HCT116 (cell line): Measurements from ENCODE around the gene DHX40. TPM values are rescaled to one million over a fixed set of nuclear protein-coding genes. Genes with fewer than 3 reads are reported as not detected.

Experiments used
- ATAC-seq: fragments of 200-7000 bp; cut with Tn5 transposase; 2 replicates; pipeline ENCODE4 v1.9.1; 2020; ENCODE audit warnings: mild to moderate bottlenecking, moderate library complexity
- BruUV-seq: library from RNA; stranded (reverse); fragments of 400-500 nt; replicated peaks from 2 replicates; lab custom pipeline; 2021; lab: Mats Ljungman, UMichigan
- CTCF ChIA-PET: fragments of 300-600 bp; sonication (Branson Sonifier 250); formaldehyde crosslinking; loops from one replicate; lab custom pipeline; 2021; ENCODE audit warnings: antibody characterized with exemption; lab: Charles Lee
- POLR2A ChIA-PET: fragments of 300-600, 350-600 bp; sonication (Branson Sonifier 250); formaldehyde crosslinking; loops from one replicate; lab custom pipeline; 2021; ENCODE audit warnings: antibody characterized with exemption; lab: Charles Lee
- RAD21 ChIA-PET, 2 experiments: fragments of 300-600 bp; sonication (Branson Sonifier 250); formaldehyde crosslinking; loops; one replicate each; lab custom pipeline; 2023; ENCODE audit warnings: low total read pairs in 2 of 2; ENCODE audit not compliant: uncharacterized antibody in 2 of 2, unreplicated experiment in 2 of 2, low non-redundant PET in 1 of 2; lab: Charles Lee
- DNase-seq: peaks from one replicate; pipeline ENCODE4 v3.0.0-alpha.2; 2010; ENCODE audit warnings: low read depth, low spot score
- H2AFZ ChIP-seq: fragments of 200-600 bp; shearing (Covaris generic), sonication (generic); 2 replicates; pipeline ENCODE4 v1.6.1; 2017; ENCODE audit warnings: low read depth, mixed run types, mixed read lengths, antibody characterized with exemption, low read length; ENCODE audit not compliant: poor library complexity, severe bottlenecking
- H3K27ac ChIP-seq: 2 replicates; pipeline ENCODE4 v1.5.1; 2012; ENCODE audit warnings: low read depth, low read length
- H3K27me3 ChIP-seq: fragments of 200-600 bp; sonication (generic); 2 replicates; pipeline ENCODE4 v1.6.1; 2016; ENCODE audit warnings: mixed run types, low read length, mixed read lengths; ENCODE audit not compliant: insufficient read depth
- H3K36me3 ChIP-seq, 2 experiments: fragments of 200-500 bp in 1 of 2; fragments of 200-600 bp in 1 of 2; sonication (Bioruptor generic) in 1 of 2; sonication (generic) in 1 of 2; 2 replicates each; pipeline versions ENCODE4 v1.5.1 to v1.6.1; 2014 to 2016; ENCODE audit warnings: low read length in 2 of 2, inconsistent platforms in 1 of 2, mixed read lengths in 1 of 2, mixed run types in 1 of 2; ENCODE audit not compliant: insufficient read depth in 2 of 2, control insufficient read depth in 1 of 2
- H3K4me1 ChIP-seq, 2 experiments: fragments of 200-600 bp in 1 of 2; sonication (generic) in 1 of 2; 2 replicates each; pipeline versions ENCODE4 v1.5.1 to v1.6.1; 2012 to 2017; ENCODE audit warnings: low read length in 2 of 2, inconsistent platforms in 1 of 2, mild to moderate bottlenecking in 1 of 2, mixed read lengths in 1 of 2, mixed run types in 1 of 2, moderate library complexity in 1 of 2; ENCODE audit not compliant: insufficient read depth in 2 of 2, control insufficient read depth in 1 of 2
- H3K4me2 ChIP-seq: fragments of 200-600 bp; sonication (generic); 2 replicates; pipeline ENCODE4 v1.6.1; 2017; ENCODE audit warnings: mixed run types, low read length, mixed read lengths
- H3K4me3 ChIP-seq, 2 experiments: fragments of 200-600 bp in 1 of 2; sonication (generic) in 1 of 2; replicated peaks in 1 of 2; 2 replicates each; pipeline ENCODE4 v1.5.1; 2011 to 2016; ENCODE audit warnings: low read length in 2 of 2, control low read depth in 1 of 2, low read depth in 1 of 2, mild to moderate bottlenecking in 1 of 2, mixed read lengths in 1 of 2, mixed run types in 1 of 2
- H3K79me2 ChIP-seq: fragments of 200-600 bp; sonication (generic); 2 replicates; pipeline ENCODE4 v1.6.1; 2017; ENCODE audit warnings: mild to moderate bottlenecking, mixed run types, low read length, moderate library complexity, mixed read lengths; ENCODE audit not compliant: insufficient read depth
- H3K9ac ChIP-seq: fragments of 200-600 bp; sonication (generic); 2 replicates; pipeline ENCODE4 v1.6.1; 2016; ENCODE audit warnings: low read length, mixed read lengths
- H3K9me2 ChIP-seq: fragments of 200-600 bp; sonication (generic), shearing (Covaris generic); 2 replicates; pipeline ENCODE4 v1.6.1; 2017; ENCODE audit warnings: mixed run types, mild to moderate bottlenecking, moderate library complexity; ENCODE audit not compliant: insufficient read depth
- H3K9me3 ChIP-seq, 2 experiments: fragments of 200-500 bp in 1 of 2; fragments of 200-600 bp in 1 of 2; sonication (Bioruptor generic) in 1 of 2; sonication (generic) in 1 of 2; 2 replicates each; pipeline ENCODE4 v1.6.1; 2014 to 2017; ENCODE audit warnings: low read length in 2 of 2, mixed read lengths in 2 of 2, inconsistent platforms in 1 of 2, low read depth in 1 of 2, mild to moderate bottlenecking in 1 of 2, mixed run types in 1 of 2, moderate library complexity in 1 of 2; ENCODE audit not compliant: control insufficient read depth in 1 of 2, insufficient read depth in 1 of 2
- H4K20me1 ChIP-seq: fragments of 200-600 bp; sonication (generic), shearing (Covaris generic); 2 replicates; pipeline ENCODE4 v1.6.1; 2017; ENCODE audit warnings: mixed run types, mild to moderate bottlenecking, moderate library complexity; ENCODE audit not compliant: insufficient read depth
- EGR1 ChIP-seq: IDR thresholded peaks from 2 replicates; pipeline ENCODE4 v1.6.1; 2012; ENCODE audit warnings: low read depth
- EZH2 ChIP-seq: fragments of 200-600 bp; sonication (generic); IDR thresholded peaks from 2 replicates; pipeline ENCODE4 v1.6.1; 2017; ENCODE audit warnings: antibody characterized with exemption, mixed run types
- EZH2phosphoT487 ChIP-seq: fragments of 200-600 bp; IDR thresholded peaks from 2 replicates; pipeline ENCODE4 v1.6.1; 2018; ENCODE audit warnings: antibody characterized with exemption, borderline replicate concordance
- JUND ChIP-seq: IDR thresholded peaks from 2 replicates; pipeline ENCODE4 v1.6.1; 2012
- POLR2A ChIP-seq: IDR thresholded peaks from 2 replicates; pipeline ENCODE4 v1.7.0; 2011; ENCODE audit warnings: borderline replicate concordance; ENCODE audit not compliant: insufficient read depth, insufficient read length; ENCODE audit errors: extremely low read depth
- RAD21 ChIP-seq: IDR thresholded peaks from 2 replicates; pipeline ENCODE4 v1.6.1; 2012; ENCODE audit warnings: low read depth, mild to moderate bottlenecking
- SRF ChIP-seq: IDR thresholded peaks from 2 replicates; pipeline ENCODE4 v1.6.1; 2012; ENCODE audit warnings: low read depth
- TCF7L2 ChIP-seq: IDR thresholded peaks from 2 replicates; pipeline ENCODE4 v1.7.0; 2011; ENCODE audit warnings: borderline replicate concordance, inconsistent platforms; ENCODE audit not compliant: insufficient read depth, insufficient read length; ENCODE audit errors: extremely low read depth
- YY1 ChIP-seq: IDR thresholded peaks from 2 replicates; pipeline ENCODE4 v1.6.1; 2011; ENCODE audit warnings: low read length, low read depth, moderate library complexity, mild to moderate bottlenecking; ENCODE audit not compliant: insufficient replicate concordance; ENCODE audit errors: extremely low read depth
- ZFX ChIP-seq: fragments of 450-650 bp; IDR thresholded peaks from 2 replicates; pipeline ENCODE4 v1.6.1; 2017
- intact Hi-C: fragments of 100-400 bp; cut with micrococcal nuclease; formaldehyde crosslinking; loops from 2 replicates; pipeline ENCODE4 v1.10.0; 2022
- total RNA-seq: library from RNA; stranded (reverse); gene quantifications from one replicate; pipeline ENCODE4 v1.2.1, GENCODE V29; 2021; ENCODE audit not compliant: unreplicated experiment
- TF ChIP-seq, protein P1 (sequence below): IDR thresholded peaks from 2 replicates; pipeline ENCODE4 v1.6.1; 2011; ENCODE audit warnings: mild to moderate bottlenecking, low read length, moderate library complexity; ENCODE audit not compliant: insufficient replicate concordance; ENCODE audit errors: extremely low read depth
- TF ChIP-seq, protein P2 (sequence below): IDR thresholded peaks from 2 replicates; pipeline ENCODE4 v1.6.1; 2012; ENCODE audit warnings: low read depth
- TF ChIP-seq, protein P3 (sequence below): IDR thresholded peaks from 2 replicates; pipeline ENCODE4 v1.6.1; 2012

DHX40 gene
- total RNA-seq, 1 experiment from 2014 or later: 58.7 TPM

DNA sequence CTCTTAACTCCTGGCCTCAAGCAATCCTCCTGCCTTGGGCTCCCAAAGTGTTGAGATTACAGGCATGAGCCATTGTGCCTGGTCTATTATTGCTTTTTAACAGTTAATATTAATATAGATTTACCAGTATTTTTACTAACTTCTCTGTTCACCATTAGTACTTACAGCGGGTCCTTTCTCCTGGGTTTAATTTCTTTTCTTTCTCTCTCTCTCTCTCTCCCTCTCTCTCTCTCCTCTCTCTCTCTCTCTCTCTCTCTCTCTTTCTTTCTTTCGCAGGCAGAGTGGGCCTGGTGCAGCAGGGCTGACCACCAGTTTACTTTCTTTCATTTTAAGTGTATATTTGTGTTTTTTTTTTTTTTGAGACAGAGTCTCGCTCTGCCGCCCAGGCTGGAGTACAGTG is 14.7 kb upstream of the DHX40 start:
- Histone ChIP-seq H3K4me3 (no peak overlapping the region), H3K4me2 (no peak overlapping the region), H3K27ac (no peak overlapping the region), H2AFZ (no peak overlapping the region), H3K9me2 (no peaks in the 10 kb centered on the region), H3K9me3 (no peaks in the 10 kb centered on the region), H3K36me3 (no peaks in the 10 kb centered on the region), H3K9ac (no peak overlapping the region), H3K27me3 (no peaks in the 10 kb centered on the region), H3K4me1 (no peaks in the 10 kb centered on the region), H3K79me2 (no peaks in the 10 kb centered on the region), H4K20me1 (no peaks in the 10 kb centered on the region)
- ATAC-seq (no peak), DNase-seq (no peak)
- no peak for TF ChIP-seq EZH2phosphoT487
- no peak for TF ChIP-seq POLR2A
- no peak for TF ChIP-seq RAD21
- TF ChIP-seq SRF: no peak
- TF ChIP-seq, protein P1, sequence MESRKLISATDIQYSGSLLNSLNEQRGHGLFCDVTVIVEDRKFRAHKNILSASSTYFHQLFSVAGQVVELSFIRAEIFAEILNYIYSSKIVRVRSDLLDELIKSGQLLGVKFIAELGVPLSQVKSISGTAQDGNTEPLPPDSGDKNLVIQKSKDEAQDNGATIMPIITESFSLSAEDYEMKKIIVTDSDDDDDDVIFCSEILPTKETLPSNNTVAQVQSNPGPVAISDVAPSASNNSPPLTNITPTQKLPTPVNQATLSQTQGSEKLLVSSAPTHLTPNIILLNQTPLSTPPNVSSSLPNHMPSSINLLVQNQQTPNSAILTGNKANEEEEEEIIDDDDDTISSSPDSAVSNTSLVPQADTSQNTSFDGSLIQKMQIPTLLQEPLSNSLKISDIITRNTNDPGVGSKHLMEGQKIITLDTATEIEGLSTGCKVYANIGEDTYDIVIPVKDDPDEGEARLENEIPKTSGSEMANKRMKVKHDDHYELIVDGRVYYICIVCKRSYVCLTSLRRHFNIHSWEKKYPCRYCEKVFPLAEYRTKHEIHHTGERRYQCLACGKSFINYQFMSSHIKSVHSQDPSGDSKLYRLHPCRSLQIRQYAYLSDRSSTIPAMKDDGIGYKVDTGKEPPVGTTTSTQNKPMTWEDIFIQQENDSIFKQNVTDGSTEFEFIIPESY: no peak
- TF ChIP-seq, protein P2, sequence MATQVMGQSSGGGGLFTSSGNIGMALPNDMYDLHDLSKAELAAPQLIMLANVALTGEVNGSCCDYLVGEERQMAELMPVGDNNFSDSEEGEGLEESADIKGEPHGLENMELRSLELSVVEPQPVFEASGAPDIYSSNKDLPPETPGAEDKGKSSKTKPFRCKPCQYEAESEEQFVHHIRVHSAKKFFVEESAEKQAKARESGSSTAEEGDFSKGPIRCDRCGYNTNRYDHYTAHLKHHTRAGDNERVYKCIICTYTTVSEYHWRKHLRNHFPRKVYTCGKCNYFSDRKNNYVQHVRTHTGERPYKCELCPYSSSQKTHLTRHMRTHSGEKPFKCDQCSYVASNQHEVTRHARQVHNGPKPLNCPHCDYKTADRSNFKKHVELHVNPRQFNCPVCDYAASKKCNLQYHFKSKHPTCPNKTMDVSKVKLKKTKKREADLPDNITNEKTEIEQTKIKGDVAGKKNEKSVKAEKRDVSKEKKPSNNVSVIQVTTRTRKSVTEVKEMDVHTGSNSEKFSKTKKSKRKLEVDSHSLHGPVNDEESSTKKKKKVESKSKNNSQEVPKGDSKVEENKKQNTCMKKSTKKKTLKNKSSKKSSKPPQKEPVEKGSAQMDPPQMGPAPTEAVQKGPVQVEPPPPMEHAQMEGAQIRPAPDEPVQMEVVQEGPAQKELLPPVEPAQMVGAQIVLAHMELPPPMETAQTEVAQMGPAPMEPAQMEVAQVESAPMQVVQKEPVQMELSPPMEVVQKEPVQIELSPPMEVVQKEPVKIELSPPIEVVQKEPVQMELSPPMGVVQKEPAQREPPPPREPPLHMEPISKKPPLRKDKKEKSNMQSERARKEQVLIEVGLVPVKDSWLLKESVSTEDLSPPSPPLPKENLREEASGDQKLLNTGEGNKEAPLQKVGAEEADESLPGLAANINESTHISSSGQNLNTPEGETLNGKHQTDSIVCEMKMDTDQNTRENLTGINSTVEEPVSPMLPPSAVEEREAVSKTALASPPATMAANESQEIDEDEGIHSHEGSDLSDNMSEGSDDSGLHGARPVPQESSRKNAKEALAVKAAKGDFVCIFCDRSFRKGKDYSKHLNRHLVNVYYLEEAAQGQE: no peak
- TF ChIP-seq EGR1: no peak
- no peak for TF ChIP-seq TCF7L2
- no peak for TF ChIP-seq ZFX
- TF ChIP-seq YY1: no peak
- TF ChIP-seq JUND: no peak
- TF ChIP-seq, protein P3, sequence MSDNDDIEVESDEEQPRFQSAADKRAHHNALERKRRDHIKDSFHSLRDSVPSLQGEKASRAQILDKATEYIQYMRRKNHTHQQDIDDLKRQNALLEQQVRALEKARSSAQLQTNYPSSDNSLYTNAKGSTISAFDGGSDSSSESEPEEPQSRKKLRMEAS: no peak
- no peak for TF ChIP-seq EZH2
- ChIA-PET POLR2A (no interaction called here), RAD21 (no interaction called here), CTCF (no interaction called here)
- intact Hi-C loops: no loop called here
- BruUV-seq: no TSS peak
